NB4 (cell line): ENCODE data around the gene PYDC2.

Experiments
- POLR2A ChIP-seq: IDR thresholded peaks from 2 replicates; pipeline ENCODE4 v1.6.1; 2011; ENCODE audit warnings: mild to moderate bottlenecking; ENCODE audit not compliant: insufficient read length; ENCODE audit errors: extremely low read depth
- TF ChIP-seq, protein P1 (sequence below): IDR thresholded peaks from one replicate; pipeline ENCODE4 v1.5.1; 2012; ENCODE audit warnings: low read depth, low read length

GRCh38 chr3:191441687-191442086, 19.3 kb upstream of the PYDC2 start:
- TF ChIP-seq, protein P1, sequence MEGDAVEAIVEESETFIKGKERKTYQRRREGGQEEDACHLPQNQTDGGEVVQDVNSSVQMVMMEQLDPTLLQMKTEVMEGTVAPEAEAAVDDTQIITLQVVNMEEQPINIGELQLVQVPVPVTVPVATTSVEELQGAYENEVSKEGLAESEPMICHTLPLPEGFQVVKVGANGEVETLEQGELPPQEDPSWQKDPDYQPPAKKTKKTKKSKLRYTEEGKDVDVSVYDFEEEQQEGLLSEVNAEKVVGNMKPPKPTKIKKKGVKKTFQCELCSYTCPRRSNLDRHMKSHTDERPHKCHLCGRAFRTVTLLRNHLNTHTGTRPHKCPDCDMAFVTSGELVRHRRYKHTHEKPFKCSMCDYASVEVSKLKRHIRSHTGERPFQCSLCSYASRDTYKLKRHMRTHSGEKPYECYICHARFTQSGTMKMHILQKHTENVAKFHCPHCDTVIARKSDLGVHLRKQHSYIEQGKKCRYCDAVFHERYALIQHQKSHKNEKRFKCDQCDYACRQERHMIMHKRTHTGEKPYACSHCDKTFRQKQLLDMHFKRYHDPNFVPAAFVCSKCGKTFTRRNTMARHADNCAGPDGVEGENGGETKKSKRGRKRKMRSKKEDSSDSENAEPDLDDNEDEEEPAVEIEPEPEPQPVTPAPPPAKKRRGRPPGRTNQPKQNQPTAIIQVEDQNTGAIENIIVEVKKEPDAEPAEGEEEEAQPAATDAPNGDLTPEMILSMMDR = no peak
- no peak for TF ChIP-seq POLR2A
